HG03457 (cell line): ENCODE measurements around the gene TRAF2.

ENCODE experiments used
- ATAC-seq: cut with Tn5 transposase; IDR thresholded peaks from one replicate; pipeline ENCODE4 v1.9.1; 2021; ENCODE audit warnings: moderate number of reproducible peaks; ENCODE audit not compliant: unreplicated experiment

Gene TRAF2

GRCh38 chr9:136960212-136960937 is 74.1 kb downstream of the TRAF2 start:
- ATAC-seq = no peak

- ATAC-seq = no peak
These were observed 74.6 kb downstream of the TRAF2 start for GRCh38 chr9:136960938-136961275.

GRCh38 chr9:136961279-136962065 is 75.2 kb downstream of the TRAF2 start:
- no peak for ATAC-seq

GRCh38 chr9:136962163-136962562 is 75.8 kb downstream of the TRAF2 start:
- no peak for ATAC-seq

- ATAC-seq = no peak
These were observed 76.5 kb downstream of the TRAF2 start for GRCh38 chr9:136962701-136963248.

- ATAC-seq = no peak
These were observed 77.0 kb downstream of the TRAF2 start for GRCh38 chr9:136963341-136963740.

- no peak for ATAC-seq
These were observed 77.4 kb downstream of the TRAF2 start for GRCh38 chr9:136963751-136964150.

GRCh38 chr9:136964171-136964689 is 77.9 kb downstream of the TRAF2 start:
- no peak for ATAC-seq

GRCh38 chr9:136964833-136965422 is 78.6 kb downstream of the TRAF2 start:
- no peak for ATAC-seq

GRCh38 chr9:136965771-136966484 is 79.6 kb downstream of the TRAF2 start:
- no peak for ATAC-seq

GRCh38 chr9:136968333-136969127 is 82.2 kb downstream of the TRAF2 start:
- ATAC-seq = no peak

GRCh38 chr9:136969150-136969549 is 82.8 kb downstream of the TRAF2 start:
- ATAC-seq = no peak

- ATAC-seq = no peak
These were observed 83.5 kb downstream of the TRAF2 start for GRCh38 chr9:136969774-136970173.

- ATAC-seq = no peak
These were observed 84.0 kb downstream of the TRAF2 start for GRCh38 chr9:136970361-136970760.

GRCh38 chr9:136971746-136972145 is 85.4 kb downstream of the TRAF2 start:
- no peak for ATAC-seq

- no peak for ATAC-seq
These were observed 86.0 kb downstream of the TRAF2 start for GRCh38 chr9:136972335-136972734.

GRCh38 chr9:136972743-136973142 is 86.4 kb downstream of the TRAF2 start:
- ATAC-seq = no peak

- ATAC-seq = no peak
These were observed 87.6 kb downstream of the TRAF2 start for GRCh38 chr9:136973618-136974617.
